Measurements from ENCODE around the gene EID3. TPM values are rescaled to one million over a fixed set of nuclear protein-coding genes. Genes with fewer than 3 reads are reported as not detected.

EID3 gene
- total RNA-seq, 1 experiment from 2014 or later, result 3.0 TPM

DNA sequence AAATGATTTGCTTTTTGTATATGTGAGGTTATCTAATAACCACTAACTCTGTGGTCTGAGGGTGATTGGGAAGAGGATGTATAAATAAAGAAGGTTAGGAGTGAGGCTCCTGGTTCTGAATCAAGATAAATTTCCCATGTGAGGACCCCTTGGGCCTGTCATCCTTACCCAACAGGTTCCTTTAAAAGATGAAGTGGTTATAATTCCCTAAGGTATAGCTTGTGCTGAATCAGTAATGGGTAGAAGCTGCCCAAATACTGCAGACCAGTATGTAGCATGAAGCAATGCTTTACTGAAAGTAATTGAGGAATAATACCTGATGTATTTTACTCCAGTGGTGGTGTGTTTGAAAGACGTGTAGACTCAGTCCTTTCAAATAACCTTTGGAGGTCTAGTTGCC lies 8.7 kb downstream of the EID3 start:
- Histone ChIP-seq H3K79me2 (ENCODE audit: insufficient read depth, low read length) (peaks cover 98% of the 10 kb centered on the region), H3K27me3 (ENCODE audit: insufficient read depth, low read length) (no peaks in the 10 kb centered on the region)
- intact Hi-C loops (cut with micrococcal nuclease), result no loop called here

DNA sequence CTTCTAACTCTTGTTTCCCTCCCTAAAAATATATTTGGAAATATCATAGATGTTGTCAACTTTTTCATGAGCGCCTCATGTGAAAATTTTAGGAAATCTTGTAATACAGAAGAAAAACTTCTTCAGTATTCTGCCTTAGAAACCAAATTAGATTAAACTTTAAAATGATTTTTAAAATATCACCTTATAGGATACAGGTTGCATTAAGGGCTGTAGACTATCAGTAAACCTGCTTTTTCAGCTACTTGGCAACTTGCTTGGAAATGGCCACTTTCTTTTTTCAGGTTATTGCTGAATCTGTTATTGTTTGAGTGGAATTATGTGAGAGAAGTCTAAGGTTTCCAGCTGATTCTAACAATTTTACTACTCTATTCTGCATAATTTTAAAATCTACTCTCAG lies 9.1 kb downstream of the EID3 start:
- no peak for ATAC-seq
- Histone ChIP-seq H3K9me2 (ENCODE audit: insufficient read depth) (no peaks in the 10 kb centered on the region), H3K9ac (ENCODE audit: low read length) (no peak overlapping the region), H3K27ac (ENCODE audit: low read depth, low read length) (no peak overlapping the region), H3K36me3 (ENCODE audit: control insufficient read depth in 1 of 2, insufficient read depth in 2 of 2, low read length in 2 of 2) (peaks cover 44 to 75% of the 10 kb centered on the region in 2 experiments), H2AFZ (ENCODE audit: low read depth, low read length, poor library complexity, severe bottlenecking) (no peak overlapping the region), H3K79me2 (ENCODE audit: insufficient read depth, low read length) (peaks cover 98% of the 10 kb centered on the region), H3K27me3 (ENCODE audit: insufficient read depth, low read length) (no peaks in the 10 kb centered on the region), H3K9me3 (ENCODE audit: control insufficient read depth in 1 of 2, insufficient read depth in 1 of 2, low read depth in 1 of 2, low read length in 2 of 2) (no peaks in the 10 kb centered on the region), H4K20me1 (ENCODE audit: insufficient read depth) (peaks cover 33% of the 10 kb centered on the region; the same call in 1 of the 2 replicates), H3K4me2 (ENCODE audit: low read length) (no peak overlapping the region), H3K4me1 (ENCODE audit: control insufficient read depth in 1 of 2, insufficient read depth in 2 of 2, low read length in 2 of 2) (peaks cover 0 to 26% of the 10 kb centered on the region in 2 experiments; a peak in 3 of 4 replicates), H3K4me3 (replicated peaks in 1 of 2; ENCODE audit: low read depth in 1 of 2, low read length in 2 of 2) (no peak overlapping the region)
- no TSS peak for BruUV-seq (replicated peaks)
- DNase-seq (ENCODE audit: low read depth, low spot score), result no peak
- TF ChIP-seq ZNF274 (IDR thresholded peaks at IDR 0.05; ENCODE audit: low read depth, low read length), result no peak
- intact Hi-C loops (cut with micrococcal nuclease), result no loop called here
- ChIA-PET POLR2A (no interaction called here), RAD21 (ENCODE audit: low non-redundant PET in 1 of 2, low total read pairs in 2 of 2, uncharacterized antibody in 2 of 2, unreplicated experiment in 2 of 2) (no interaction called here), CTCF (no interaction called here)

More for the DNA sequence above, 8.7 kb downstream of the EID3 start:
- no TSS peak for BruUV-seq (replicated peaks)
- H2AFZ ChIP-seq (ENCODE audit: low read depth, low read length, poor library complexity, severe bottlenecking), result no peak overlapping the region
- ChIA-PET POLR2A (no interaction called here), RAD21 (ENCODE audit: low non-redundant PET in 1 of 2, low total read pairs in 2 of 2, uncharacterized antibody in 2 of 2, unreplicated experiment in 2 of 2) (no interaction called here), CTCF (no interaction called here)
- peaks cover 0 to 30% of the 10 kb centered on the region in 2 experiments; a peak in 3 of 4 replicates for H3K4me1 ChIP-seq (ENCODE audit: control insufficient read depth in 1 of 2, insufficient read depth in 2 of 2, low read length in 2 of 2)
- no peak overlapping the region for H3K4me3 ChIP-seq (replicated peaks in 1 of 2; ENCODE audit: low read depth in 1 of 2, low read length in 2 of 2)
- peaks cover 35% of the 10 kb centered on the region; the same call in 1 of the 2 replicates for H4K20me1 ChIP-seq (ENCODE audit: insufficient read depth)
- H3K9me3 ChIP-seq (ENCODE audit: control insufficient read depth in 1 of 2, insufficient read depth in 1 of 2, low read depth in 1 of 2, low read length in 2 of 2), result no peaks in the 10 kb centered on the region
- peaks cover 44 to 75% of the 10 kb centered on the region in 2 experiments for H3K36me3 ChIP-seq (ENCODE audit: control insufficient read depth in 1 of 2, insufficient read depth in 2 of 2, low read length in 2 of 2)
- H3K9me2 ChIP-seq (ENCODE audit: insufficient read depth), result no peaks in the 10 kb centered on the region
- TF ChIP-seq YY1 (IDR thresholded peaks at IDR 0.05; ENCODE audit: extremely low read depth, insufficient replicate concordance, low read depth, low read length) (no peak), RAD21 (IDR thresholded peaks at IDR 0.05; ENCODE audit: low read depth) (no peak), POLR2AphosphoS5 (IDR thresholded peaks at IDR 0.05; ENCODE audit: low read depth, low read length) (no peak), EZH2 (IDR thresholded peaks at IDR 0.05) (no peak), SP1 (IDR thresholded peaks at IDR 0.05; ENCODE audit: low read depth) (no peak), TCF7L2 (IDR thresholded peaks at IDR 0.05; ENCODE audit: borderline replicate concordance, extremely low read depth, insufficient read depth, insufficient read length) (no peak), SIN3A (IDR thresholded peaks at IDR 0.05; ENCODE audit: low read depth) (no peak), ELF1 (IDR thresholded peaks at IDR 0.05; ENCODE audit: borderline replicate concordance, low read depth) (no peak), ZNF274 (IDR thresholded peaks at IDR 0.05; ENCODE audit: low read depth, low read length) (no peak)
- DNase-seq (ENCODE audit: low read depth, low spot score) (no peak), ATAC-seq (no peak)
- no peak overlapping the region for H3K9ac ChIP-seq (ENCODE audit: low read length)
- no peak overlapping the region for H3K4me2 ChIP-seq (ENCODE audit: low read length)
- H3K27ac ChIP-seq (ENCODE audit: low read depth, low read length), result no peak overlapping the region
